KMS-11 (cell line): ENCODE measurements around the gene COX4I1.

Source experiments
- H2AFZ ChIP-seq: fragments of 200-600 bp; sonication (generic); 2 replicates; pipeline ENCODE4 v1.6.1; 2016; ENCODE audit warnings: antibody characterized with exemption, mixed run types, low read depth
- H3K27ac ChIP-seq: fragments of 200-600 bp; sonication (generic); 2 replicates; pipeline ENCODE4 v1.6.1; 2016; ENCODE audit warnings: mild to moderate bottlenecking, mixed run types
- H3K27me3 ChIP-seq: fragments of 200-600 bp; sonication (generic); 2 replicates; pipeline ENCODE4 v1.6.1; 2017; ENCODE audit warnings: mild to moderate bottlenecking, low read depth, mixed run types, moderate library complexity; ENCODE audit not compliant: insufficient read depth
- H3K36me3 ChIP-seq: fragments of 200-600 bp; sonication (generic); 2 replicates; pipeline ENCODE4 v1.6.1; 2017; ENCODE audit warnings: mild to moderate bottlenecking, mixed run types; ENCODE audit not compliant: insufficient read depth
- H3K4me1 ChIP-seq: fragments of 200-600 bp; sonication (generic); 2 replicates; pipeline ENCODE4 v1.6.1; 2016; ENCODE audit warnings: mild to moderate bottlenecking, low read depth, mixed run types; ENCODE audit not compliant: poor library complexity, severe bottlenecking
- H3K4me2 ChIP-seq: fragments of 200-600 bp; sonication (generic); 2 replicates; pipeline ENCODE4 v1.7.0; 2016; ENCODE audit warnings: mild to moderate bottlenecking, mixed run types
- H3K4me3 ChIP-seq: fragments of 200-600 bp; sonication (generic); IDR thresholded peaks from 2 replicates; pipeline ENCODE4 v1.6.1; 2017; ENCODE audit warnings: low read depth, low read length, mixed read lengths; ENCODE audit not compliant: insufficient read depth
- H3K79me2 ChIP-seq: fragments of 200-600 bp; sonication (generic); 2 replicates; pipeline ENCODE4 v1.6.1; 2016; ENCODE audit warnings: low read depth, mixed run types; ENCODE audit not compliant: insufficient read depth
- H3K9ac ChIP-seq: fragments of 200-600 bp; sonication (generic); 2 replicates; pipeline ENCODE4 v1.6.1; 2016; ENCODE audit warnings: mild to moderate bottlenecking, mixed run types
- H4K20me1 ChIP-seq: fragments of 200-600 bp; sonication (generic); 2 replicates; pipeline ENCODE4 v1.6.1; 2016; ENCODE audit warnings: mild to moderate bottlenecking, mixed run types; ENCODE audit not compliant: insufficient read depth
- TF ChIP-seq, protein P1 (sequence below): fragments of 200-600 bp; sonication (generic); conservative IDR thresholded peaks from 2 replicates; pipeline ENCODE4 v1.6.1; 2017; ENCODE audit warnings: low read depth, mild to moderate bottlenecking, antibody characterized with exemption, low read length, moderate library complexity, mixed read lengths

COX4I1 gene

DNA sequence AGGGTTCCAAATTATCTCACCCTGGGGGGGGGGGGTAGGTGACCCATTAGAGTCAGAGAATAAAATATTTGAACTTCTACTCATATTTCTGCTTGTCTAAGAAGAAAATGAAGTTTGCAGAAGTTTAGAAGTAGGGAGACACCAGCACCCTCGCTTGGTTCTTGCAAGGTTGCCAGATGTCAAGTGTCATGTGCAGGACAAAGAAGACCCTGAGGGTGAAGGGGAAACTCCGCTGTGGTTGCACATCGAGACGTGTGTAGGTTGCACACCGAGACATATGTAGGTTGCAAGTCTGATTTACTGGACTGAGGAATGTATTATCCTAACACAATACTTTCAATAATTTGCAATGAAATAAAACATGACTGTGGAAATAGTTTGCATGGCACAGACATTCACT is 57.1 kb downstream of the COX4I1 start:
- Histone ChIP-seq H3K27ac (no peak overlapping the region), H3K79me2 (no peaks in the 10 kb centered on the region), H3K27me3 (peaks cover 39% of the 10 kb centered on the region; the same call in 1 of the 2 replicates), H3K36me3 (no peaks in the 10 kb centered on the region), H2AFZ (no peak overlapping the region), H3K4me3 (no peak overlapping the region), H4K20me1 (no peaks in the 10 kb centered on the region), H3K4me1 (no peaks in the 10 kb centered on the region), H3K4me2 (no peak overlapping the region), H3K9ac (no peak overlapping the region)
- TF ChIP-seq, protein P1, sequence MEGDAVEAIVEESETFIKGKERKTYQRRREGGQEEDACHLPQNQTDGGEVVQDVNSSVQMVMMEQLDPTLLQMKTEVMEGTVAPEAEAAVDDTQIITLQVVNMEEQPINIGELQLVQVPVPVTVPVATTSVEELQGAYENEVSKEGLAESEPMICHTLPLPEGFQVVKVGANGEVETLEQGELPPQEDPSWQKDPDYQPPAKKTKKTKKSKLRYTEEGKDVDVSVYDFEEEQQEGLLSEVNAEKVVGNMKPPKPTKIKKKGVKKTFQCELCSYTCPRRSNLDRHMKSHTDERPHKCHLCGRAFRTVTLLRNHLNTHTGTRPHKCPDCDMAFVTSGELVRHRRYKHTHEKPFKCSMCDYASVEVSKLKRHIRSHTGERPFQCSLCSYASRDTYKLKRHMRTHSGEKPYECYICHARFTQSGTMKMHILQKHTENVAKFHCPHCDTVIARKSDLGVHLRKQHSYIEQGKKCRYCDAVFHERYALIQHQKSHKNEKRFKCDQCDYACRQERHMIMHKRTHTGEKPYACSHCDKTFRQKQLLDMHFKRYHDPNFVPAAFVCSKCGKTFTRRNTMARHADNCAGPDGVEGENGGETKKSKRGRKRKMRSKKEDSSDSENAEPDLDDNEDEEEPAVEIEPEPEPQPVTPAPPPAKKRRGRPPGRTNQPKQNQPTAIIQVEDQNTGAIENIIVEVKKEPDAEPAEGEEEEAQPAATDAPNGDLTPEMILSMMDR = no peak
